ENCODE measurements around the gene DDX27. TPM values are rescaled to one million over a fixed set of nuclear protein-coding genes. Genes with fewer than 3 reads are reported as not detected.
A peak's percentile ranks its signal among the peaks of the same experiment; 100 is the strongest.

DDX27 gene
- total RNA-seq, 2 experiments from 2014 or later: 38.3 to 38.6 TPM

DNA sequence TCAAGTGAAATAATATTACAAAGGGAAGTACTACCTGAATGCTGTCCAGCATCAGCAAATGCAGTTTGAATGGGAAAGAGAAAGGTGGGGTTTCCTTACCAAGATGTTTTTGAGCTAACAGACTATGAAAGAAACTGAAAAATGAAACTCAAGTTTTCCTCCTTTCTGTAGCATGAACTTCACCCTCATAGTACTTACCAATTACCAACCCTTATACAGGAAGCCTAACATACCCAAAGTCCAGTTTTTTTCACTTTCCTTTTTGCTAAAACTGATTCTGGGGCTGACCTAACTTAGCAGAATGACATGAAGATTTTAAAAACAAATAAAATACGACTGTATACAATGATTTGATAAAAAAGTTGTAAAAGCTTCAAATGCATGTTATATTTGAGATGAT lies 53.4 kb downstream of the DDX27 start:
- Mint-ChIP-seq H3K9me3 (ENCODE audit: insufficient read depth) (peaks cover 4% of the 10 kb centered on the region), H3K27me3 (ENCODE audit: low read depth) (no peaks in the 10 kb centered on the region), H3K4me1 (ENCODE audit: low read depth) (peaks cover 67% of the 10 kb centered on the region), H3K27ac (peak overlapping the region; percentile 65), H3K4me3 (peak overlapping the region; percentile 42), H3K36me3 (ENCODE audit: low read depth) (peaks cover 73% of the 10 kb centered on the region)
- CTCF ChIA-PET: interaction anchor here (0.7 to 1.3 kb wide), 2 partner anchors 10 to 55 kb away, joined by 3 to 5 read pairs; no protein-coding TSS in a partner anchor
- ATAC-seq (no peak), DNase-seq (no peak)
- POLR2A ChIA-PET: interaction anchor here (1.5 kb wide), 1 partner anchor 11 kb away, joined by 4 read pairs; no protein-coding TSS in a partner anchor

- Mint-ChIP-seq H3K4me3 (no peak overlapping the region), H3K27me3 (ENCODE audit: low read depth) (no peaks in the 10 kb centered on the region), H3K27ac (no peak overlapping the region), H3K9me3 (ENCODE audit: insufficient read depth) (peaks cover 4% of the 10 kb centered on the region), H3K4me1 (ENCODE audit: low read depth) (peaks cover 59% of the 10 kb centered on the region), H3K36me3 (ENCODE audit: low read depth) (peaks cover 67% of the 10 kb centered on the region)
- DNase-seq (no peak), ATAC-seq (no peak)
- CTCF ChIA-PET: interaction anchor here (0.9 to 1.6 kb wide), 3 partner anchors 28 to 57 kb away, joined by 3 to 5 read pairs (median 4); no protein-coding TSS in a partner anchor
- POLR2A ChIA-PET: no interaction called here
Observed at GRCh38 chr20:49273696-49274277, 54.6 kb downstream of the DDX27 start.

GRCh38 chr20:49275216-49275615 lies 56.0 kb downstream of the DDX27 start:
- Mint-ChIP-seq H3K36me3 (ENCODE audit: low read depth) (peaks cover 67% of the 10 kb centered on the region), H3K4me1 (ENCODE audit: low read depth) (peaks cover 54% of the 10 kb centered on the region), H3K27me3 (ENCODE audit: low read depth) (no peaks in the 10 kb centered on the region), H3K27ac (peak overlapping the region; percentile 44), H3K9me3 (ENCODE audit: insufficient read depth) (peaks cover 6% of the 10 kb centered on the region), H3K4me3 (peak overlapping the region; percentile 94)
- ChIA-PET POLR2A (interaction anchor here (0.8 kb wide), 1 partner anchor 11 kb away, joined by 5 read pairs; no protein-coding TSS in a partner anchor), CTCF (interaction anchor here (1.4 to 1.6 kb wide), 2 partner anchors 29 to 58 kb away, joined by 4 to 8 read pairs; no protein-coding TSS in a partner anchor)
- ATAC-seq: no peak
- no peak for DNase-seq

DNA sequence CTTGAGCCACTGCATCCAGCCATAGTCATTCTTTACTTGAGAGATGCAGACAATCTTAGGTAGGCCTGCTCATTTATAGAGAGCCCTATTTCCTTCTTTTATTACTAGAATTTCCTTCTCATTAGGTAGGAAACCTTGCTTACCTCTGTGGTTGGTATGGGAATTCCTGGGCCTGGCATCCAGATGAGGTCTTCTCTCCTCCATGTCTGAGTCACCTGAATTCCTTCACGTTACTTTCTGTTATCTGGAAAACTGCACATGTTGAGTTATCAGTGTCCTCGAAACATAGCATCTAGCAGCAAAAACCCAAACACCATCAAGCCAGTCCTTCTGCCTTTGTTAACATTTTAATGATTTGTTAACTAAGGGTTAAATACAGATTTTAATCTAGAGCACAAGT lies 56.4 kb downstream of the DDX27 start:
- peak overlapping the region; percentile 44 for H3K27ac Mint-ChIP-seq
- ATAC-seq (no peak), DNase-seq (no peak)
- H3K27me3 Mint-ChIP-seq (ENCODE audit: low read depth): no peaks in the 10 kb centered on the region
- peaks cover 8% of the 10 kb centered on the region for H3K9me3 Mint-ChIP-seq (ENCODE audit: insufficient read depth)
- H3K36me3 Mint-ChIP-seq (ENCODE audit: low read depth): peaks cover 67% of the 10 kb centered on the region
- POLR2A ChIA-PET: interaction anchor here (0.6 to 1.8 kb wide), 3 partner anchors 8 to 230 kb away, joined by 4 to 10 read pairs (median 5); partner anchors contain the start of gene CSE1L
- CTCF ChIA-PET: interaction anchor here (1.0 to 2.3 kb wide), 6 partner anchors 28 to 59 kb away, joined by 4 to 9 read pairs (median 6); no protein-coding TSS in a partner anchor
- peaks cover 54% of the 10 kb centered on the region for H3K4me1 Mint-ChIP-seq (ENCODE audit: low read depth)
- H3K4me3 Mint-ChIP-seq: peak overlapping the region; percentile 94

DNA sequence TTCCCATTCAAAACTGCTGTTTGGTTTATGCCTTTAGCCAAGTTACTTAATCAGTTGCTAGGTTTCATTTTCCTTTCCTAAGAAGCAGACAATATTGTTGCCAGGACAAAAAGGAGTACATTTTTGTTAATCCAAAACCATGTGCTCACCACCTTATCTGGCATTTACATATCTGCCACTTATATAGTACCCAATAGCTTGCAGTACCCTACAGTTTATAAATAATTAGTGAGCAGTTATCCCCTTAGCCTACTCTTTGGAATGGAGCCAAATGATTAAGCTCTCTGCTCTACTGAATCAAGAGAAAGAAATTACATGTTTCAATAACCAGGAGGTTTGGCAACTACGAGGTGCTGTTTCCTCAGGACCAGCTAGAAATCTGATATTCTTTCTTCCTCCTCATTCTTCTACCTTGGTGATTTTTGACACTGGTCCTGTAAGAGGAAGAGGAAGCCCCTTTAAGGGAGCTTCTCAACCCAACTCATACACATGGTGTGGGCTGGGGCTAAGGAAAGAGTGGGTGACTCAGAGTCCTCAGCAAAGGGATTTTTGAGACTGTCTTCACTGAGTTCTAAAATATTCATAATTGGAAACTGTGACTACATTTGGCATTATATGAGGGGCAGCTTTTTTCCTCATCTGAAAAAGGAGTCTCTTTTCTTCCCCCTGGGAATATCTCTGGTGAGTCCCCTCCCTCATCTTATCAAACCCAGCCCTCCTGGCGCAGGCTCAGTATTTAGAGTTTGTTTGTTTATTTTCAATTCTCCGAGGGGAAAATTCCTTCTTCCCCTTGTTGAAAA lies 57.1 kb downstream of the DDX27 start:
- H3K27ac Mint-ChIP-seq: peak overlapping the region; percentile 92
- H3K27me3 Mint-ChIP-seq (ENCODE audit: low read depth): no peaks in the 10 kb centered on the region
- ATAC-seq (no peak), DNase-seq (peak; percentile 63)
- H3K36me3 Mint-ChIP-seq (ENCODE audit: low read depth): peaks cover 67% of the 10 kb centered on the region
- CTCF ChIA-PET: interaction anchor here (1.0 to 2.3 kb wide), 6 partner anchors 8 to 59 kb away, joined by 4 to 9 read pairs (median 6); no protein-coding TSS in a partner anchor
- H3K4me1 Mint-ChIP-seq (ENCODE audit: low read depth): peaks cover 56% of the 10 kb centered on the region
- POLR2A ChIA-PET: interaction anchor here (0.6 to 1.8 kb wide), 5 partner anchors 9 to 231 kb away, joined by 3 to 10 read pairs (median 5); partner anchors contain the start of gene CSE1L
- H3K9me3 Mint-ChIP-seq (ENCODE audit: insufficient read depth): peaks cover 15% of the 10 kb centered on the region
- peak overlapping the region; percentile 94 for H3K4me3 Mint-ChIP-seq

GRCh38 chr20:49276961-49277785 lies 58.0 kb downstream of the DDX27 start:
- POLR2A ChIA-PET: interaction anchor here (0.6 to 1.8 kb wide), 8 partner anchors 8 to 231 kb away, joined by 3 to 10 read pairs (median 4); partner anchors contain the start of gene CSE1L
- peak overlapping the region; percentile 92 for H3K27ac Mint-ChIP-seq
- H3K9me3 Mint-ChIP-seq (ENCODE audit: insufficient read depth): peaks cover 22% of the 10 kb centered on the region
- no peak for ATAC-seq
- CTCF ChIA-PET: interaction anchor here (0.7 to 2.3 kb wide), 7 partner anchors 9 to 59 kb away, joined by 3 to 9 read pairs (median 5); no protein-coding TSS in a partner anchor
- peak overlapping the region; percentile 94 for H3K4me3 Mint-ChIP-seq
- H3K36me3 Mint-ChIP-seq (ENCODE audit: low read depth): peaks cover 70% of the 10 kb centered on the region
- DNase-seq: peak; percentile 51
- H3K27me3 Mint-ChIP-seq (ENCODE audit: low read depth): no peaks in the 10 kb centered on the region
- peaks cover 59% of the 10 kb centered on the region for H3K4me1 Mint-ChIP-seq (ENCODE audit: low read depth)

DNA sequence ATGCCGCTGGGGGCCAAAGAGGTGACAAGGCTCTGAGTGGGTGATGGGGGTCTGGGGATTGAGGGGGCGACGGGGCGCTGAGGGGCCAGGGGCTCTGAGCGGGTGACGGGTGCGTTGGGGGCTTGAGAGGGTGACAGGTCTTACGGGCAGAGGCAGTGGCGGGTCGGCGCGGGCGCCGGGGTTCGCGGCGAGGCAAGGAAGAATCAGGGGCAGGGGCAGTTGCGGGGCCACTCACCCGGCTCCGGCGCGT lies 58.5 kb downstream of the DDX27 start:
- peaks cover 71% of the 10 kb centered on the region for H3K36me3 Mint-ChIP-seq (ENCODE audit: low read depth)
- ChIA-PET POLR2A (interaction anchor here (0.6 to 1.4 kb wide), 5 partner anchors 9 to 232 kb away, joined by 3 to 7 read pairs (median 4); partner anchors contain the start of gene CSE1L), CTCF (interaction anchor here (0.7 to 2.3 kb wide), 4 partner anchors 10 to 60 kb away, joined by 3 to 9 read pairs (median 4); no protein-coding TSS in a partner anchor)
- H3K27ac Mint-ChIP-seq: peak overlapping the region; percentile 92
- no peaks in the 10 kb centered on the region for H3K27me3 Mint-ChIP-seq (ENCODE audit: low read depth)
- H3K9me3 Mint-ChIP-seq (ENCODE audit: insufficient read depth): peaks cover 27% of the 10 kb centered on the region
- peaks cover 60% of the 10 kb centered on the region for H3K4me1 Mint-ChIP-seq (ENCODE audit: low read depth)
- DNase-seq: no peak
- peak overlapping the region; percentile 94 for H3K4me3 Mint-ChIP-seq
- no peak for ATAC-seq

DNA sequence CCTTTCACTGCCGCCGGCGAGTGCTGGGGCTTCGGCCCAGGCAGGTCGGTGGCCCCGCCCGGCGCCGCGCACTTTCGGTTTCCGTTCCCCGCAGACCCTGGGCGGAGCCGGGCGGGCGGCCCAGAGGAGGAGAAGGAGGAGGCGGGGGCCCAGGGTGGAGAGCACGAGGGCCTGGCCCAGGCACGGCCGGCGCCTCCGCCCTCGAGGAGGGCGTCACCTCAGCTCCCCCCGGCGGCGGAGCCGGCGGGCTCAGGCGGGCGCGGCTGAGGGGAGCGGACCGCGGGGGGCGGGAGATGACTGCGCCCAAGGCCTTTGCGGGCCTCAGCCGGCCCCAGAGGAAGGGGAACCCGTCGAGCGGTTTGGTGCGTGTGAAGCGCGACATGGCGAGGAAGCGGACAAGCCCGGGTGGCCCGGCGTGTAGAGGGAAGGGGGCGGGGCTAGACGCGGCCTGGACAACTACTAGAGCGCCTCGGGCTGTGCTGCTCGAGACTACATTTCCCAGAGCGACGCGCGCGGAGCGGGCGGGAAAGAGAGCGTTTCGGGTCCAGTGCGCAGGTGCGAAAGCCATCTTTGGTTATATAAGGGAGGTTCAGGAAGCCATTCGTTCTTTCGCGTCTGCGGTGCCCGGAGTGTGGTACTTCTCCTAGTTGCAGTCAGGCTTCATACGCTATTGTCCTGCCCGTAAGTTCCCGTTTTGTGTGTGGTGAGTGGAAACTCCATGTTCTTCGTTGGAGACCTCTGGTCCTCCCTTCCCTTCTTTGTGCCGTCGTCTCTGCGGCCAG lies 59.0 kb downstream of the DDX27 start, which contains the start of gene ZNFX1:
ZNFX1 (minus strand) TSS at position 22 of the 782 bp plus-strand sequence. CDS start 2,218 bp downstream, outside the sequence.
- H3K4me3 Mint-ChIP-seq: peak within 1 kb of the TSS; percentile 94
- peak within 1 kb of the TSS; percentile 92 for H3K27ac Mint-ChIP-seq
- DNase-seq (peak; percentile 99), ATAC-seq (peak; percentile 88)
- H3K27me3 Mint-ChIP-seq (ENCODE audit: low read depth): no peaks in the 10 kb centered on the region
- ChIA-PET CTCF (interaction anchor here (0.7 to 2.3 kb wide), 4 partner anchors 10 to 60 kb away, joined by 3 to 9 read pairs (median 4); no protein-coding TSS in a partner anchor), POLR2A (interaction anchor here (0.6 to 1.4 kb wide), 12 partner anchors 9 to 316 kb away, joined by 3 to 7 read pairs (median 4); partner anchors contain the start of gene CSE1L)
- H3K36me3 Mint-ChIP-seq (ENCODE audit: low read depth): peaks cover 74% of the 10 kb centered on the region
- H3K4me1 Mint-ChIP-seq (ENCODE audit: low read depth): peaks cover 63% of the 10 kb centered on the region
- peaks cover 29% of the 10 kb centered on the region for H3K9me3 Mint-ChIP-seq (ENCODE audit: insufficient read depth)

- no peak for ATAC-seq
- ChIA-PET CTCF (no interaction called here), POLR2A (interaction anchor here (0.6 to 1.7 kb wide), 14 partner anchors 8 to 315 kb away, joined by 3 to 7 read pairs (median 4); partner anchors contain the start of gene CSE1L)
- Mint-ChIP-seq H3K36me3 (ENCODE audit: low read depth) (peaks cover 78% of the 10 kb centered on the region), H3K4me1 (ENCODE audit: low read depth) (peaks cover 64% of the 10 kb centered on the region), H3K4me3 (peak overlapping the region; percentile 94), H3K27ac (peak overlapping the region; percentile 92), H3K27me3 (ENCODE audit: low read depth) (no peaks in the 10 kb centered on the region), H3K9me3 (ENCODE audit: insufficient read depth) (peaks cover 37% of the 10 kb centered on the region)
- DNase-seq: peak; percentile 58
Observed at GRCh38 chr20:49278818-49279676, 59.8 kb downstream of the DDX27 start.

Measured in activated CD8-positive, alpha-beta T cell treated with anti-CD3 and anti-CD28 coated beads, Interleukin-2, amount 10 ng/mL, durations not matched to agents 7 days and 5 days (primary cell).